Caco-2 (cell line): Measurements from ENCODE around the gene LRMDA. TPM values are rescaled to one million over a fixed set of nuclear protein-coding genes. Genes with fewer than 3 reads are reported as not detected.

Experiments
- BruUV-seq: library from RNA; stranded (reverse); fragments of 400-500 nt; replicated peaks from 2 replicates; lab custom pipeline; 2021; lab: Mats Ljungman, UMichigan
- CTCF ChIA-PET: fragments of 300-600 bp; sonication (Branson Sonifier 250); formaldehyde crosslinking; loops from one replicate; lab custom pipeline; 2022; ENCODE audit warnings: antibody characterized with exemption; lab: Charles Lee
- POLR2A ChIA-PET: fragments of 300-600 bp; sonication (Branson Sonifier 250); formaldehyde crosslinking; loops from one replicate; lab custom pipeline; 2022; ENCODE audit warnings: antibody characterized with exemption; lab: Charles Lee
- DNase-seq, 2 experiments: peaks; one replicate each; pipeline versions ENCODE4 v3.0.0 to v3.0.0-alpha.2; 2020 to 2022
- H3K27me3 ChIP-seq: replicated peaks from 2 replicates; pipeline ENCODE4 v1.6.0; 2011; ENCODE audit warnings: low read length; ENCODE audit not compliant: control insufficient read depth, insufficient read depth
- H3K36me3 ChIP-seq: 2 replicates; pipeline ENCODE4 v1.5.1; 2011; ENCODE audit warnings: low read length; ENCODE audit not compliant: control insufficient read depth, insufficient read depth
- H3K4me1 ChIP-seq: fragments of 250-450 bp; sonication (Bioruptor Pico); 2 replicates; pipeline ENCODE4 v1.5.1; 2020; ENCODE audit warnings: mild to moderate bottlenecking
- H3K4me3 ChIP-seq: 2 replicates; pipeline ENCODE4 v1.5.1; 2011; ENCODE audit warnings: low read depth, mild to moderate bottlenecking, control low read depth, low read length
- H3K9me3 ChIP-seq: fragments of 250-450 bp; sonication (Bioruptor Pico); 2 replicates; pipeline ENCODE4 v1.5.1; 2020; ENCODE audit warnings: mild to moderate bottlenecking, moderate library complexity
- H3K27ac Mint-ChIP-seq: one replicate; pipeline ENCODE4 v1.8.0; 2022; ENCODE audit warnings: mixed read lengths; ENCODE audit not compliant: unreplicated experiment
- H3K27me3 Mint-ChIP-seq: one replicate; pipeline ENCODE4 v1.8.0; 2022; ENCODE audit warnings: mixed read lengths; ENCODE audit not compliant: insufficient read depth, unreplicated experiment
- H3K36me3 Mint-ChIP-seq: one replicate; pipeline ENCODE4 v1.8.0; 2022; ENCODE audit warnings: mild to moderate bottlenecking, mixed read lengths; ENCODE audit not compliant: insufficient read depth, unreplicated experiment
- H3K4me1 Mint-ChIP-seq: one replicate; pipeline ENCODE4 v1.8.0; 2022; ENCODE audit warnings: low read depth, mixed read lengths; ENCODE audit not compliant: unreplicated experiment
- H3K4me3 Mint-ChIP-seq: one replicate; pipeline ENCODE4 v1.8.0; 2022; ENCODE audit warnings: mild to moderate bottlenecking, moderate library complexity, mixed read lengths; ENCODE audit not compliant: unreplicated experiment
- H3K9me3 Mint-ChIP-seq: one replicate; pipeline ENCODE4 v1.8.0; 2022; ENCODE audit warnings: mixed read lengths; ENCODE audit not compliant: unreplicated experiment
- intact Hi-C: fragments of 100-400 bp; cut with micrococcal nuclease; formaldehyde crosslinking; loops from one replicate; pipeline ENCODE4 v1.10.0; 2022; ENCODE audit not compliant: unreplicated experiment
- total RNA-seq: library from RNA; stranded (reverse); gene quantifications from 2 replicates; pipeline ENCODE4 v1.2.3, GENCODE V29; 2022
- TF ChIP-seq, protein P1 (sequence below), 2 experiments: fragments of 200-600 bp in 1 of 2; IDR thresholded peaks; 1 replicate in 1 of 2; 2 replicates in 1 of 2; pipeline versions ENCODE4 v1.5.1 to v1.8.0; 2011 to 2022; ENCODE audit warnings: antibody characterized with exemption in 1 of 2, control low read depth in 1 of 2, inconsistent platforms in 1 of 2, low read depth in 1 of 2, low read length in 1 of 2, mild to moderate bottlenecking in 1 of 2, moderate library complexity in 1 of 2; ENCODE audit not compliant: insufficient read depth in 1 of 2, severe bottlenecking in 1 of 2, unreplicated experiment in 1 of 2

Gene LRMDA
- total RNA-seq, 1 experiment from 2014 or later: 18.5 TPM

DNA sequence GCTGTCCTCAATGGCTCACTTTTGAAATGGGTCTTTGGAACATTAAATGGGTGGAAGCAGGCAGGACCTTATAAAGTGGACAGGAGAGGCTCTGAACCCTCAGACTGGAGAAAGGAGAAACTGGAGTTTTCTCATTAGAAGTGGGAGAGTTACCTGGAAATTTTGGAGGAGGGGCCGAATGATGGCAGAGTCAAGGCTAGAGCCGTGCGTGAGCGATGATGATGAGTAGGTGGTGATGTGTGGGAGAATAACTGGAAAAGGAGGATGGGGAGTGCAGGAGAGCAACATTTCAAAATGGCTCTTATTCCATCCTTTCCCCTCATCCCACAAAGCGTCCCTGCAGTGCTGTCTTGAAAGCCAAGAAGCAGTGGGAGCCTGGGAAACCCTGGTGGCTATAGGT lies 274.0 kb downstream of the LRMDA start:
- POLR2A ChIA-PET: no interaction called here
- intact Hi-C loops: no loop called here
- Mint-ChIP-seq H3K36me3 (no peaks in the 10 kb centered on the region), H3K27me3 (no peaks in the 10 kb centered on the region), H3K9me3 (no peaks in the 10 kb centered on the region), H3K4me1 (peaks cover 5% of the 10 kb centered on the region), H3K27ac (no peak overlapping the region), H3K4me3 (no peak overlapping the region)
- Histone ChIP-seq H3K27me3 (no peaks in the 10 kb centered on the region), H3K9me3 (no peaks in the 10 kb centered on the region), H3K36me3 (no peaks in the 10 kb centered on the region), H3K4me1 (no peaks in the 10 kb centered on the region), H3K4me3 (no peak overlapping the region)
- CTCF ChIA-PET: no interaction called here
- TF ChIP-seq, protein P1, sequence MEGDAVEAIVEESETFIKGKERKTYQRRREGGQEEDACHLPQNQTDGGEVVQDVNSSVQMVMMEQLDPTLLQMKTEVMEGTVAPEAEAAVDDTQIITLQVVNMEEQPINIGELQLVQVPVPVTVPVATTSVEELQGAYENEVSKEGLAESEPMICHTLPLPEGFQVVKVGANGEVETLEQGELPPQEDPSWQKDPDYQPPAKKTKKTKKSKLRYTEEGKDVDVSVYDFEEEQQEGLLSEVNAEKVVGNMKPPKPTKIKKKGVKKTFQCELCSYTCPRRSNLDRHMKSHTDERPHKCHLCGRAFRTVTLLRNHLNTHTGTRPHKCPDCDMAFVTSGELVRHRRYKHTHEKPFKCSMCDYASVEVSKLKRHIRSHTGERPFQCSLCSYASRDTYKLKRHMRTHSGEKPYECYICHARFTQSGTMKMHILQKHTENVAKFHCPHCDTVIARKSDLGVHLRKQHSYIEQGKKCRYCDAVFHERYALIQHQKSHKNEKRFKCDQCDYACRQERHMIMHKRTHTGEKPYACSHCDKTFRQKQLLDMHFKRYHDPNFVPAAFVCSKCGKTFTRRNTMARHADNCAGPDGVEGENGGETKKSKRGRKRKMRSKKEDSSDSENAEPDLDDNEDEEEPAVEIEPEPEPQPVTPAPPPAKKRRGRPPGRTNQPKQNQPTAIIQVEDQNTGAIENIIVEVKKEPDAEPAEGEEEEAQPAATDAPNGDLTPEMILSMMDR (IDR thresholded peaks at IDR 0.05; ENCODE audit: insufficient read depth in 1 of 2, low read depth in 1 of 2, low read length in 1 of 2, severe bottlenecking in 1 of 2, unreplicated experiment in 1 of 2): no peak
- DNase-seq: no peak
- no TSS peak for BruUV-seq

GRCh38 chr10:75707080-75707840 lies 275.8 kb downstream of the LRMDA start:
- H3K27me3 Mint-ChIP-seq: no peaks in the 10 kb centered on the region
- peaks cover 5% of the 10 kb centered on the region for H3K4me1 Mint-ChIP-seq
- ChIA-PET POLR2A (no interaction called here), CTCF (no interaction called here)
- H3K9me3 ChIP-seq: no peaks in the 10 kb centered on the region
- H3K4me3 Mint-ChIP-seq: no peak overlapping the region
- DNase-seq: no peak
- no peak overlapping the region for H3K27ac Mint-ChIP-seq
- H3K36me3 ChIP-seq: no peaks in the 10 kb centered on the region
- intact Hi-C loops: no loop called here
- no peaks in the 10 kb centered on the region for H3K9me3 Mint-ChIP-seq
- H3K4me3 ChIP-seq: no peak overlapping the region
- no peaks in the 10 kb centered on the region for H3K4me1 ChIP-seq
- no peaks in the 10 kb centered on the region for H3K27me3 ChIP-seq
- no TSS peak for BruUV-seq
- TF ChIP-seq, protein P1 (IDR thresholded peaks at IDR 0.05; ENCODE audit: insufficient read depth in 1 of 2, low read depth in 1 of 2, low read length in 1 of 2, severe bottlenecking in 1 of 2, unreplicated experiment in 1 of 2): no peak
- H3K36me3 Mint-ChIP-seq: no peaks in the 10 kb centered on the region

DNA sequence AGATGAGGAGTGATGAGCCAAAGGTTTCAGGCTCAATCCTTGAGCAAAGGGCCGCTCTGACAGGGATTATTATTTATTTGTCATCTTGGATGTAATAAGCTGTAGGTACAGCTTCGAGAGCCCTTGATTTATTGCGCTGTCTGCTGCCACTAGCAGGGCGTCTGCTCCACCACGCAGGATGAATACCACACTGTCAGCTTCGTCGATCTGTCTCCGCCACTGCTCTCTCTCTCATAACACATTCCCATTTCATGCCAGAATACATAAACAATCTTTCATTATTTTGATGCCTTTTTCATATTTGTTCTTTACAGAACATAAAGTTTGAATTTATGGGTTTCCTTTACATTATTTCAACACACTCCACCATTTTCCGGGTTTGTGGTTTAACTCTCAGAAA lies 276.6 kb downstream of the LRMDA start:
- Mint-ChIP-seq H3K27ac (no peak overlapping the region), H3K27me3 (no peaks in the 10 kb centered on the region), H3K9me3 (no peaks in the 10 kb centered on the region), H3K4me1 (peaks cover 5% of the 10 kb centered on the region), H3K36me3 (no peaks in the 10 kb centered on the region), H3K4me3 (no peak overlapping the region)
- POLR2A ChIA-PET: no interaction called here
- Histone ChIP-seq H3K4me3 (no peak overlapping the region), H3K36me3 (no peaks in the 10 kb centered on the region), H3K27me3 (no peaks in the 10 kb centered on the region), H3K9me3 (no peaks in the 10 kb centered on the region), H3K4me1 (no peaks in the 10 kb centered on the region)
- TF ChIP-seq, protein P1 (IDR thresholded peaks at IDR 0.05; ENCODE audit: insufficient read depth in 1 of 2, low read depth in 1 of 2, low read length in 1 of 2, severe bottlenecking in 1 of 2, unreplicated experiment in 1 of 2): no peak
- CTCF ChIA-PET: no interaction called here
- intact Hi-C loops: no loop called here
- BruUV-seq: no TSS peak
- DNase-seq: no peak
